IgD-negative memory B cell (primary cell): ENCODE measurements around the gene GLCE. TPM values are rescaled to one million over a fixed set of nuclear protein-coding genes. Genes with fewer than 3 reads are reported as not detected.

ENCODE experiments used
- H3K27ac Mint-ChIP-seq, 3 donors: one replicate each; pipeline ENCODE4 v1.8.0; 2020 to 2022; ENCODE audit warnings: mild to moderate bottlenecking in 3 of 3, mixed read lengths in 3 of 3, moderate library complexity in 1 of 3
- H3K27me3 Mint-ChIP-seq: one replicate; pipeline ENCODE4 v1.8.0; 2021; ENCODE audit warnings: mixed read lengths
- H3K36me3 Mint-ChIP-seq: one replicate; pipeline ENCODE4 v1.8.0; 2020; ENCODE audit warnings: mild to moderate bottlenecking, mixed read lengths
- H3K4me1 Mint-ChIP-seq, 3 donors: one replicate each; pipeline ENCODE4 v1.8.0; 2020 to 2022; ENCODE audit warnings: mixed read lengths in 3 of 3, mild to moderate bottlenecking in 1 of 3
- H3K4me3 Mint-ChIP-seq, 4 donors: one replicate each; pipeline ENCODE4 v1.8.0; 2020 to 2022; ENCODE audit warnings: mild to moderate bottlenecking in 4 of 4, mixed read lengths in 4 of 4, moderate library complexity in 3 of 4
- H3K9me3 Mint-ChIP-seq, 3 donors: one replicate each; pipeline ENCODE4 v1.8.0; 2020 to 2021; ENCODE audit warnings: mixed read lengths in 3 of 3, mild to moderate bottlenecking in 1 of 3
- polyA plus RNA-seq: library from polyadenylated mRNA; unstranded; fragments of 300-500 nt; fragmentation: Illumina TruSeq; gene quantifications from one replicate; pipeline ENCODE4 v1.2.3, GENCODE V29; 2021

The GLCE gene
- polyA plus RNA-seq, 1 donor from 2014 or later = 2.8 TPM

DNA sequence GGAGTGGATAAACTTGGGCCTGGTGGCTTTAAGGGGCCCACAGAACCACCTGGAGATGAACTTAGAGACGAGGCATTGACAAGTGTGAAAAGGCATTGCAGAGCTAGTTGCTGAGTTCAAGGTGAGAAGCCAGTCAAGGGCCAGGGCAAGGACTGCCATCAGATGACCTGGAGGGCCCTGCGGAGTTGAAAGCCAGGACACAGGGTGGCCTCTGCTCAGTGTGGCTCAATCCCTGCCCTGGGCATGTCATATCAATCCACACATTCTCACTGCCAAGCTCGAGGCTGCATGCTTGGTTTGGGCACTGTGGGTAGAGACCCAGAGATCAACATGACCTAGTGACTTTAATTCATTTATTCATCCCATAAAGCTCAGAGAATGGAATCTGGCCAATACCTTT, 147.5 kb downstream of the GLCE start:
- peaks cover 3% of the 10 kb centered on the region in 3 donors for H3K4me1 Mint-ChIP-seq
- H3K27me3 Mint-ChIP-seq = peaks cover 8% of the 10 kb centered on the region
- no peak overlapping the region for H3K4me3 Mint-ChIP-seq
- H3K36me3 Mint-ChIP-seq = no peaks in the 10 kb centered on the region
- H3K27ac Mint-ChIP-seq = no peak overlapping the region
- peaks cover 0 to 8% (median 0%) of the 10 kb centered on the region in 3 donors for H3K9me3 Mint-ChIP-seq

DNA sequence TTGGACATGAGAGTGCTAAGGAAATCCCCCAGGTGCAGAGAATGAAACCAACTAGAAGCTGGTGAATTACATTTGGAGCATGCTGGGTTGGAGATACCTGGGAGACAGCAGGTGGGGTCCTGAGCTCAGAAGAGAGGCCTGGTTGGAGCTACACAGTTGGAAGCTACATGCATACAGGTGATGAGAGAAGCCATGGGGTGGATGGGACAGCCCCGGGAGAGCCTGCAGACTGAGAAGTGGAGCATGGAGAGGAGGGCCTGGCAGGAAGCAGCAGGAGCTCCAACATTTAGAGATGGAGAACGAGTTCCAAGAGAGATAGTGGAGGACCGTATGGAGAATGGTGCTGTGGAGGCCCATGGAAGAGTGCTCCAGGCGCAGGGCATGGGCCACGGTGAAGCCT, 148.5 kb downstream of the GLCE start:
- Mint-ChIP-seq H3K36me3 (no peaks in the 10 kb centered on the region), H3K27me3 (peaks cover 8% of the 10 kb centered on the region), H3K27ac (no peak overlapping the region), H3K9me3 (peaks cover 0 to 8% (median 0%) of the 10 kb centered on the region in 3 donors), H3K4me3 (no peak overlapping the region), H3K4me1 (peaks cover 4 to 7% (median 4%) of the 10 kb centered on the region in 3 donors)

DNA sequence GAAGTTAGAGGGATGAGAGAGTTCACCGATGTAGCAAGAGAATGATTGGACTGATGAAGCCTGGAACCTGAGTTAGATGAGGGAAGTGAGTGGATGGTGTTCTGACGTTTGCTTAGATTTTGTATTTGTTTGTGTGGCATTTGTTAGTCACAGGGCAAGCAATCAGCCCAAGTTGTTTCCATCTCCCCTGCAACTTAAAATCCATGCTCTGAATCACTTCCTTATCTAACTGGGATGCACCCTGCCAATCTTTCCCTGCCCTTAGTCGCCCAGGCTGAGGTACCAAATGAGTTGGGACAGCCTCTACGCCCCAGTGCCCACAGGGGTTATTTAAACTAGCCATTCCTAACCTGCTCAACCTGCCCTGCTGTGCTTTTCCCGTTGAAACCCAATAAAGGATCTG, 150.9 kb downstream of the GLCE start:
- no peak overlapping the region for H3K4me3 Mint-ChIP-seq
- peaks cover 0 to 8% (median 0%) of the 10 kb centered on the region in 3 donors for H3K9me3 Mint-ChIP-seq
- no peak overlapping the region for H3K27ac Mint-ChIP-seq
- H3K27me3 Mint-ChIP-seq = peaks cover 7% of the 10 kb centered on the region
- peaks cover 4 to 7% (median 4%) of the 10 kb centered on the region in 3 donors for H3K4me1 Mint-ChIP-seq
- H3K36me3 Mint-ChIP-seq = no peaks in the 10 kb centered on the region

DNA sequence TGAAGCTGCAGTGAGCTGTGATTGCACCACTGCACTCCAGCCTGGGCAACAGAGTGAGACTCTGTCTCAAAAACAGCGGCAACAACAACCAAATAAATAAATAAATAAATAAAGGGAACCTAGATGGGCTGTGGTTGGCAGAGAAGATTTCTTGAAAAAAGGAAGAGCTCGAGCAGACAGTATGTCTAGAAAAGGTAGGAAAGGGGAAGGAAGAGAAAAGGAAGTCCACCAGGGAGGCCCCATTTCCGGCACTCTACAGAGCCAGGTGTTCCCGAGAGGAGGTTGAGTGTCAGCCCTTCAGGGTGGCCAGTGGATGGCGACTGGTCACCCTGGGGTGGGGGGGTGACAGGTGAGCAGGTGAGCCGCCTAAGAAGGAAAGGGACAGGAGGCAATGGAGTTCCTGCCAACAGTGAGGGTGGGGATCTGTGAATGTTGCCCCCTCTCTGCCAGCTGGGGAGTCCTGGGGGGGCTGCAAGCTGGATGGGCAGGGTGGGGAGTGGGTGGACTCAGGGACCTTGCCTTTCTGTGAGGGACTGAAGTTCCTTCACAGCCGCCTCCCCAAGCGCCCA, 153.1 kb downstream of the GLCE start:
- H3K27me3 Mint-ChIP-seq = peaks cover 10% of the 10 kb centered on the region
- H3K4me3 Mint-ChIP-seq = no peak overlapping the region
- H3K27ac Mint-ChIP-seq = no peak overlapping the region
- H3K36me3 Mint-ChIP-seq = no peaks in the 10 kb centered on the region
- H3K9me3 Mint-ChIP-seq = no peaks in the 10 kb centered on the region
- peaks cover 4 to 7% (median 4%) of the 10 kb centered on the region in 3 donors for H3K4me1 Mint-ChIP-seq

DNA sequence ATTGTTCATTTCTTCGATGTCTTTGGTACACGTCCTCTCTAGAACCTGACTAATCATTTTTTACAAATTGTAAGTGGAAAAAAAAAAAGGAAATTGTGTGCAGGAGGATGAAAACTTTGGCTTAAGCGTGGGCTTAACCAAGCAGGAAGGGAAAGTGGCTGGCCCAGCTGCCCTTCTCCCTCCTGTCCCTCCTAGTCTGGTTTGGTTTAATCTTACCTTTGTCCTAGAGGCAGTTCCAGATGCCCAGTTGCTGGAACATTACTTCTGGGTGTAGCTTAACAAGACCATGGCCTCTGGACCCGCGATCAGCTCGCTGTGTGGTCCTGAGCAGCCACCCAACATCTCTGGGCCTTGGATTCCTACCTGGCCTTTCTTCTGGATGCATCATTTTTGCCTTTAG, 153.7 kb downstream of the GLCE start:
- Mint-ChIP-seq H3K9me3 (no peaks in the 10 kb centered on the region), H3K27ac (no peak overlapping the region), H3K4me3 (no peak overlapping the region), H3K36me3 (no peaks in the 10 kb centered on the region), H3K27me3 (peaks cover 10% of the 10 kb centered on the region), H3K4me1 (peaks cover 4 to 7% (median 4%) of the 10 kb centered on the region in 3 donors)

DNA sequence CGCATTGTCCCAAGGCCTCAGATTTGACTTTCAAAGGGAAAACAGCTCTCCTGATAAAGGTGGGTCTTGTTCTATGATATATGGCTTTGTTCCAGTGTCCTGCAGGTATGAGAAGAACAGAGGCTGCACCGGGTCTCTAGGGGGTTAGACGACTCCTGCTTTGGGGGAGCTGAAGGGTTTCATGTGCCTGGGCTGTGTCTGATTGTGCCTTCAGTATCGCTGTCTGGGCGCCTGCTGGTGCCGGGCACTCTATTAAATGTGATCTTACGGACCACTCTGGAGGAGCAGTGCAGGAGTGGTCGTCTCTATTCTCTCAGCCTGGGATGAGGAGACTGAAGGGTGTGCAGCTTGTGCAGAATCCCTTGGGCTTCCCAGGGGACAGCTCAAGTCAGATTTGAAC, 154.3 kb downstream of the GLCE start:
- Mint-ChIP-seq H3K36me3 (no peaks in the 10 kb centered on the region), H3K9me3 (no peaks in the 10 kb centered on the region), H3K4me3 (no peak overlapping the region), H3K27ac (no peak overlapping the region), H3K27me3 (peaks cover 10% of the 10 kb centered on the region), H3K4me1 (peaks cover 3 to 7% (median 4%) of the 10 kb centered on the region in 3 donors)

DNA sequence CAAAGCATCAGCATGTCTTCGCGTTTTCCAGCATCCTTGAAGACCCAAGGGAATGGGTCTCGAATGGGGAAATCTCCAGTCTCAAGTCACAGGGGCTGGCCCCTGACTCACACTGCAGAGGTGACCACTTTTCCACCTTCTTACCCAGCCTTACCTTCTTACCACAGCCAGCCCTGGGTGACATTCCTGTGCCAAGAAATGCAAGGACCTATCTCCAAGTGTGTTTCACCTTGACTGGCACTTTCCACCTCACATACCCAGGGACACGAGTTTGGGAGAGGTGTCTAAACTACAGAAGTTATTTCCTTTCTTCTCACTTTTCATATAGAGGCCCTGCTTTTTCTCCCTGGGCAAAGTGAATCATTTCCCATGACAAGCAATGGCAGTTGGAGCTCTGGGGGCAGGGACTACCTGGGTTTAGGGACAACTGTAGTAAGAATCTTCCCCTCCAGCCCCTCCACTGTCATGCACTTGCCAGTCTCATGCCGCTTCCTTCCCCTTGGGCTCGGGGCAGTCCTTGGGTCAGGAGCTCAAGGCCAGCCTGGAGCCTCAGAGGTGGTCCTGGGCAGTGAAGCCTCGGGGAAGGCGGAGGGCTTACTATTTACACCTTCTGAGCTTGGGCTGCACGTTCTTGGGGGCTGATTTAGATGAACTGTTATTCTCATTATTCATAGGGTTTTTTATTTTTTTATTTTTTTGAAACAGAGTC, 155.1 kb downstream of the GLCE start:
- Mint-ChIP-seq H3K27ac (no peak overlapping the region), H3K36me3 (no peaks in the 10 kb centered on the region), H3K27me3 (peaks cover 13% of the 10 kb centered on the region), H3K4me1 (peaks cover 3 to 7% (median 4%) of the 10 kb centered on the region in 3 donors), H3K4me3 (no peak overlapping the region), H3K9me3 (no peaks in the 10 kb centered on the region)

DNA sequence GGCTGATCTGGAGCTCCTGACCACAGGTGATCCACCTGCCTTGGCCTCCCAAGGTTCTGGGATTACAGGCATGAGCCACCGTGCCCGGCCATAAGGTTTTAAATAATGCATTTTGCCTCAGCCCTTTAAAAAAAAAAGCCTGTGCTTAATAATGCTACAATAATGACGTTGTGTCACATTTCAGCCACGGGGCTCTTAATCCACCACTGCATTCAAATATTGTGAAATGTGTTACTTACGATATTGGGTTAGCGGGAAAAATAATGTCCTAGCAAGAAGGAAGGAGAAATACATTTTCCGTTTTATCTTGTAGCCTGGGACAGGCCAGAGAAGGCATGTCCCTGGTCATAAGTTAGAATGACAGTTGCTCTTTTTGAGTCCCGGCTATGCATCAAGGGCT, 155.9 kb downstream of the GLCE start:
- Mint-ChIP-seq H3K36me3 (no peaks in the 10 kb centered on the region), H3K4me1 (peaks cover 1 to 7% (median 4%) of the 10 kb centered on the region in 3 donors), H3K9me3 (no peaks in the 10 kb centered on the region), H3K27ac (no peak overlapping the region), H3K27me3 (peaks cover 13% of the 10 kb centered on the region), H3K4me3 (no peak overlapping the region)

DNA sequence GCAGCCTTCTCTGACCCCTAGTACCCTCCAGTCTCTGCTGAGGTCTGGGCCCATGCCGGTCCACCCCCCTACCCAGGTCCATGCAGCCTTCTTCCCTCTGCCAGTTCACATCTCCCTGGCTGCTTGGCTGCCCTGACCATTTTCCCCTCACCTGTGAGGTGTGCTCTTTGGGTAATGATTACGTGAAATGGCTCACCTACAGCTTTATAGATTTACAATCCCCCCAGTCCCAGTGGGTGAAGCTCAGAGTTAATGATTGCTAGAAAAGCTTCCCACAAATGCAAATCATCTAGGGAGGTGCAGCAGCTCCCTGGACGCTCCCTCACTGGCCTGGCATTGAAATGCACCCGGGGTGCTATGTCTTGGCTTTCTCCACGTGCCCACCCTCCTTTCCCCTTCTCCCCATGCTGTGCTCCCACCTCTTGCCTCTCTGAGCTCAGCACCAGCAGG, 157.0 kb downstream of the GLCE start:
- Mint-ChIP-seq H3K27me3 (peaks cover 9% of the 10 kb centered on the region), H3K27ac (no peak overlapping the region), H3K4me3 (no peak overlapping the region), H3K9me3 (no peaks in the 10 kb centered on the region), H3K36me3 (no peaks in the 10 kb centered on the region), H3K4me1 (peaks cover 1 to 7% (median 4%) of the 10 kb centered on the region in 3 donors)

DNA sequence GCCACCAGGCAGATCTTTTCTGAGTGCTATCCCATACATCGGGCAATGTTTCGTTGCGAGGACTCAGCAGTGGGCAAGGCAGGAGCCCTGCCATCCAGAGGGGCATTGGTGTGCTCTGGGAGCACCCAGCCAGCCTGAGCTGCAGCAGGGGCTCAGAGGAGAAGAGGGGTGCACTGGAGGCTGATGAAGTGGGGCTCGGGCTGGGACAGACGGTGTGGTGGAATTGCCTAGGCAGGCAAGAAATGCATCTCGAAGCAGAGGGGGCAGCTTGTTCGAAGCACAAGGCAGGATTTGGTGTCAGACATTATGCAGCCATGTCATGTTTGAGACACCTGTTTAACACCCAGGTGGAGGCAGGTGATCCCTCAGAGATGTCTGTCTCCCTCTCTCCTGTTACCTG, 157.6 kb downstream of the GLCE start:
- H3K4me1 Mint-ChIP-seq = peaks cover under 1 to 3% (median 1%) of the 10 kb centered on the region in 3 donors
- peaks cover 9% of the 10 kb centered on the region for H3K27me3 Mint-ChIP-seq
- H3K9me3 Mint-ChIP-seq = no peaks in the 10 kb centered on the region
- no peak overlapping the region for H3K27ac Mint-ChIP-seq
- no peaks in the 10 kb centered on the region for H3K36me3 Mint-ChIP-seq
- no peak overlapping the region for H3K4me3 Mint-ChIP-seq

DNA sequence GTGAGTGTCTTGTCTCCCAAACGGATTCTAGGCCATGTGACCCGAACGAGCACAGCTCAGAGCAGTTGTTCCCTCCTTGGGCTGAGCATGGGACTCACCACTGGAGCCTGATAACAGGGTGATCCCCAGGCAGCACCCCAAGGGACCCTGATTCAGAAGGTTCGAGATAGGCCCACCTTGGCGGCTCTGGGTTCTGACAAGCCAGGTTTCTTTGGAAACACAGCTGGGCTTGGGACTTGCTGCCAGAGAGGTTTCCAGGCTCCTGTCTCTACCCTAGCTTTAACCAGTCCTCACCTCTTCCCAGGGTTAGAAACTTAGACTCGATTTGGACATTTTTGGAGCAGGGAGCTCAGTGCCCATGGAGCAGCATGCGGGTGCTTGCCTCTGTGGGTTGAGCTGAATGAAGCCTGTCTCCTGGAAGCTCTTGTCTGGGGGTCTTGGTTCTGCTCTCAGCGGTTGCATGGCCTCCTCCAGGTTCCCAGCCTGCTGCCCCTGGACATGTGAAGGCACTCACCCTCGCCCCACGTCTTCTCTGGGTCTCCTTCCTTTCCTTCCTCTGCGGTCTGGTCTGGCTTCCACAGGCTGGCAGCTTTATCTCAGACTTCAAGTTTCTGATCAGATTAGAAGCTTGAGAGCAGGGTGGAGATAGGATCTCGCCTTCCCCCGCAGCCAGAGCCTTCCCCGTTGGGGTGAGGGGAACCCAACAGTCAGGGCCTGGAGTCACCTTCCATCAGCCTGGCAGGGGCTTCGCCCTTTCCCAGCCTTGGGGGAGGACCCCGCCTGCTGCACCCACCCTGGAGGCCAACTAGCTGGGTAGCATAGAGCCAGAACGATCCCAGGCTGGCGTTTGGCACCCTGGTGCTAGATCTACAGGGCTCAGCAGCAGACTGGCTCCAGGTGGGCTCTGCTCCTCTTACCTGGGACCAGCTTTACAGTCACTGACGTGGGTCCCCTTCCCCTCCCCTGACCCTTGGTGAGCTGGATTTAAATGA, 159.2 kb downstream of the GLCE start:
- no peaks in the 10 kb centered on the region for H3K9me3 Mint-ChIP-seq
- no peaks in the 10 kb centered on the region for H3K4me1 Mint-ChIP-seq
- H3K27me3 Mint-ChIP-seq = peaks cover 9% of the 10 kb centered on the region
- H3K36me3 Mint-ChIP-seq = no peaks in the 10 kb centered on the region
- H3K27ac Mint-ChIP-seq = no peak overlapping the region
- H3K4me3 Mint-ChIP-seq = no peak overlapping the region

DNA sequence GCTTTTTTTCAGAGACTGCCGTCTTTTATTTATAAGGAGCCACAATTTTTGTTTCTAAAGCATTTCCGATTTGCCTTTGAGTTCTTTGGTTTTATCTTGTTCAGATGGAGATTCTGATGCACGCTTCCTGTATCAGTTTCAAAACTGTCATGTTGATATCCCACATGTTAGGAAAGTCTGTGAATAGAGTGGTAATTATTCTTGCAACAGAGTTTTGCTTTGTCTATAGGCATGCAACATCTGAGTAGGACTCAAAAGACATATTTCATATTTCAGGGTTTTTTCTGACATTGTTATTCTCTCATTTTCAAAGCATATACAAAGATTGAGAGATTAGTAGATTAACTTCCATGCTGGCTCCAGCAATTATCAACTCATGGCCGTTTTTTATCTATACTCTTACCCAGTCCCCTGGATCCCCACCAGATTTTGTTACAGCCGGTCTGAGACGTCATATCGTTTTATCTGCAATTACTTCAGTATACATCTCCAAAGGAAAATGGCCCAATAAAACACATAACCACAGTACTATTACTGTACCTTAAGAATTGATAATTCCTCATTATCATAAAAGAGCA, 160.6 kb downstream of the GLCE start:
- peaks cover 11% of the 10 kb centered on the region for H3K27me3 Mint-ChIP-seq
- no peaks in the 10 kb centered on the region for H3K9me3 Mint-ChIP-seq
- H3K27ac Mint-ChIP-seq = no peak overlapping the region
- H3K4me1 Mint-ChIP-seq = no peaks in the 10 kb centered on the region
- no peak overlapping the region for H3K4me3 Mint-ChIP-seq
- H3K36me3 Mint-ChIP-seq = no peaks in the 10 kb centered on the region
